HG02759 (cell line): Measurements from ENCODE around the gene ZCCHC10.
"Not testable (repeated sequence)": the region's sequence is repeated elsewhere in the genome, so short reads cannot be mapped to it uniquely, and the experiment has no call there.

Experiments
- ATAC-seq: cut with Tn5 transposase; IDR thresholded peaks from one replicate; pipeline ENCODE4 v1.9.1; 2021; ENCODE audit warnings: mild to moderate bottlenecking, moderate library complexity; ENCODE audit not compliant: unreplicated experiment

The ZCCHC10 gene

DNA sequence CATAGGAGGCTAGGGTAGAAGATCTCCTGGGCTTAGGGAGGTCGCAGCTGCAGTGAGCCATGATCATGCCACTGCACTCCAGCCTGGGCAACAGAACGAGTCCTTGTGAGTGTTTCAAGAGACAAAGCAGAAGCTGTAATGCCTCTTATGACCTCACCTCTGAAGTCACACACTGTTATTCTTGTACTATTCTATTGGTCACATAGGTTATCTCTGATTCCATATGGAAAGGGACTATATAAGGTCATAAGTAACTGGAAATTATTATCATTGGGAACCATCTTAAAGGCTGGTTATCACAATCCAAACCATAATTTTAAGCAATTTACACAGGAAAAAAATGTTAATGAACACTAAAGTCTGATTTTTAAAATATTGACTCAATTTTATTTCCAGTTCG, 45.1 kb downstream of the ZCCHC10 start:
- no peak for ATAC-seq

DNA sequence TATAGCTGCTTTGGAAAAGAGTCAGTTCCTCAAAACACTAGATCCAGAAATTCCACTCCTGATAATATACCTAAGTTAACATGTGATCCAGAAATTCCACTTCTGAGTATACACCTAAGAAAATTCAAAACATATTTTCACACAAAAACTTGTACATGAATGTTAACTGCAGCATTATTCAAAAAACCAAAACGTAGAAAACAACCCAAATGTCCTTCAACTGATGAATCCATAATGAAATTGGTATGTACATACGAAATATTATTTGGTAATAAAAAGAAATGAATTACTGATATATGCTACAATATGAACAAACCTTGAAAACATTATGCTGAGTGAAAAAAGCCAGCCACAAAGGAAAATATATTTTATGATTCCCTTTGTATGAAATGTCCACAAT, 46.4 kb downstream of the ZCCHC10 start:
- no peak for ATAC-seq

- ATAC-seq = no peak
Observed at GRCh38 chr5:132979367-132979940, 46.9 kb downstream of the ZCCHC10 start.

DNA sequence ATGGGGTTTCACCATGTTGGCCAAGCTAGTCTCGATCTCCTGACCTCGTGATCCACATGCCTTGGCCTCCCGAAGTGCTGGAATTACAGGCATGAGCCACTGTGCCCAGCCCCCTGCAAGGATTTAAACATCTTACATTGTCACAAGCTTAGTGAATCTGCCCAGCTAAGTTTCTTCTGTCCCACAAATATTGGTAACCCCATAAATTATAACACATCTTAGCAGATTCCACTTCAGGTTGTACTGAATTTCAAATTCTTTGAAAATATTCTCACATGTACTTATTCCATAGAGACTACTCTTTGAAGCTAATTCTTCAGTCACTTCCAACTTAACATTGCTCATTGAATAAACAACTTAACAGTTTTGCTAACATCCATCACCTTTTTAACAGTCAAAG, 49.5 kb downstream of the ZCCHC10 start:
- no peak for ATAC-seq

GRCh38 chr5:132972436-132972828, 53.9 kb downstream of the ZCCHC10 start:
- not testable (repeated sequence) for ATAC-seq

DNA sequence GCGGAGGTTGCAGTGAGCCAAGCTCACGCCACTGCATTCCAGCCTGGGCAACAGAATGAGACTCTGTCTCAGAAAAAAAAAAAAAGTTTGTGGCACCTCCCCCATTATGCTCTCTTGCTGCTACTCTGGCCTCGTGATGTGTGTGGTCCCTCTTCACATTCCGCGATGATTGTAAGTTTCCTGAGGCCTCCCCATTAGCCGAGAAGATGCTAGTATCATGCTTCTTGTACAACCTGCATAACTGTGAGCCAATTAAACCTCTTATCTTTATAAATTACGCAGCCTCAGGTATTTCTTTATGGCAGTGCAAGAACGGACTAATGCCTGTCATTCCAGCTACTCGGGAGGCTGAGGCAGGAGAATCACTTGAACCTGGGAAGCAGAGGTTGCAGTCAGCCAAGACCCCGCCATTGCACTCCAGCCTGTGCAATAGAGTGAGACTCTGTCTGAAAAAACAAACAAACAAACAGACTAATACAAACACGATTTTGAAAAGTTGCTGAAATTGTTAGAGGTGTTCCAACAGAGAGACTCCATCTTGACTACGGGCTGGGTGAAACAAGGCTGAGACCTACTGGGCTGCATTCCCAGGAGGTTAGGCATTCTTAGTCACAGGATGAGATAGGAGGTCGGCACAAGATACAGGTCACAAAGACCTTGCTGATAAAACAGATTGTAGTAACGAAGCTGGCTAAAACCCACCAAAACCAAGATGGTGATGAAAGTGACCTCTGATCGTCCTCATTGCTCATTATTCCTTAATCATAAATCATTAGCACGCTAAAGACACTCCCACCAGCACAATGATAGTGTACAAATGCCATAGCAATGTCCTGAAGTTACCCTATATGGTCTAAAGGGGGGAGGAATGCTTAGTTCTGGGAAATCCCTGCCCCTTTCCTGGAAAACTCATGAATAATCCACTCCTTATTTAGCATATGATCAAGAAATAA, 54.6 kb downstream of the ZCCHC10 start:
- no peak for ATAC-seq

GRCh38 chr5:132965120-132965519, 61.2 kb downstream of the ZCCHC10 start:
- no peak for ATAC-seq

DNA sequence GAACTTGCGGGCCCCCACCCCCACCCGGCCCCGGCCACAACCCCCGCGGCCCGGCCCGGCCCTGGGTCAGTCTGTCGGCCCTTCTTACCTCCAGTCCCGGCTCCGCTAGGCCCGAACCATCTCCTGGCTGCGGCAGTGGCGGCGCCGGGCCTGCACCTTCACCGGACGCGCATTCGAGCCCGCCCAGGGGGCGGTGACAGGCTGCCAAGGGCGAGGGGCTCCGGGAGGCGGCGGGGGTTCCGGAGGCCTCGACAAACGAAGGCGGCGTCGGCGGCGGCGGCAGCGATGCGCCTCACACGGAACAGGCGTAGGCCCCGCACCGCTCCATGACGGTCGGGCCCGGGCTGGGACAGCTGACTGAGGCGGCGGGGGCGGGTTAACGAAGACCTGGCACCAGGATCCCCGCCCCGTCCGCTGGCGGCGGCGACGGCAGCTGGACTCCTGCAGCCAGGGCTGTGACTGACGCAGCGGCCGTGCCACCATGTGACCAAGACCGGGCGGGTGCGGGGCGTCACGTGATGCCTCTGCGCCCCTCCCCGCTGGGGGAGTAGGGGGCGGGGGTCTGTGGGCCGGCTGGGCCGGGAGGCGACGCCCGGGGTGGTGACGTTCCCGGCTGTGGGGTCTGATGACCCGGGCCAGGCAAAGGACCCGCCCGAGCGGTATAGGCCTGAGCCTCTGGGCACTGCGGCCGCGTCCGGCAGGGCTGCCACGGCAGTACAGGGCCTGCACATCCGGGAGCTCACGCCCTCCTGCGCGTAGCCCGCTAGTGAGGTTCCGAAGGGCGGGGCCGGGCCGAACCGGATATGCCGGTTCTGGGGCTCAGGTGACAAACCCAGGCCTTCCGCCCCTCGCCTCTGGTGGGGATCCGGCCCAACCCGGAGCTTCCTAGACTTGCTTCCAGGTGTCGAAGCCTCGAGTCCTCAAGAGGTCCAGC, 62.9 kb downstream of the ZCCHC10 start, which contains the start of gene AFF4:
Gene AFF4 (minus strand): TSS at position 464 of the 934 bp plus-strand sequence. CDS start 26,445 bp downstream, outside the sequence.
- peak; percentile 96 for ATAC-seq

DNA sequence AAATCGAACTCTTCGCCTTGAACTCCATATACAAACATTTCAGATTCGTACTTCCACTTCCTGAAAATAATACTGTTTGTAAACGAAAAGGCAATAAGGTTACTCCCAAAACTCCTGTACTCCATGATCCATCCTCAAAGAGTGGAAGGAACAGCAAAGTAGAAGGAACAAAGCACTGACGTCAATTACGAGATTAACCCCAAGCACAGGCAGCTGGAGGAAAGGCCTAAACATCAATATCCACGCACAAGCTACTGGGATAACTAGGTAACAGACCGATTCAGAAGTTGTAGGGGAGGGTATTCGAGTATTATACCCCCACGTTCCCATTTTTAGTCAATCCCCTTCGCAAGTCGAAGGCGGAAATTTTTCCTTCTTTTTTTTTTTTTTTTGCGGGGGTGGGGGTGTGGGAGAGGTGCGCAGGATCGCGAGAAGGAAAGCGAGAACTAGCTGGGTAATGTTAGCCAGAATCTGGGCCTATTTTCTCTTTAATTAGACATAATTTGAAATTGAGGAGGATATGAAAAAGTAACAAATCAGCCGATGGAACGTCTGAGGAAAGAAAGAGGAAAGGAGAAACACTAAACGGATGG, 63.8 kb downstream of the ZCCHC10 start:
- ATAC-seq = no peak

DNA sequence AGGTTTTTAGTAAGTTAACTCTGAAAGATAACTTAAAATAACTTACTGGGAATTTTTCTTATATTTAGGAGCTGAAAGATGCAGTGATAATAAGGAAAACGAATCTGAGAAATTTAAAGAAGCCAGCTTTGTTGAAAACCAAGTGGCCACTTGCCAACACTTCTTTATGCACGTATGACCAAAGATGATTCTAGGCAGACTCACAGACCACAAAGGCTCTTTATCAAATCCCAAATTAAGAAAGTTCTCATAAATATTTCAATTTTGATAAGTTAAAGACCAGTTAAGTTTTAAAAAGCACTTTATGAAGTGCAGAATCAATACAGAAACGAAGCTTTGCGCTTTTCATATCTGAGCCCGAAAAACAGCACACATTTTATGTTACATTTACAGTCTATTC, 64.5 kb downstream of the ZCCHC10 start:
- no peak for ATAC-seq

DNA sequence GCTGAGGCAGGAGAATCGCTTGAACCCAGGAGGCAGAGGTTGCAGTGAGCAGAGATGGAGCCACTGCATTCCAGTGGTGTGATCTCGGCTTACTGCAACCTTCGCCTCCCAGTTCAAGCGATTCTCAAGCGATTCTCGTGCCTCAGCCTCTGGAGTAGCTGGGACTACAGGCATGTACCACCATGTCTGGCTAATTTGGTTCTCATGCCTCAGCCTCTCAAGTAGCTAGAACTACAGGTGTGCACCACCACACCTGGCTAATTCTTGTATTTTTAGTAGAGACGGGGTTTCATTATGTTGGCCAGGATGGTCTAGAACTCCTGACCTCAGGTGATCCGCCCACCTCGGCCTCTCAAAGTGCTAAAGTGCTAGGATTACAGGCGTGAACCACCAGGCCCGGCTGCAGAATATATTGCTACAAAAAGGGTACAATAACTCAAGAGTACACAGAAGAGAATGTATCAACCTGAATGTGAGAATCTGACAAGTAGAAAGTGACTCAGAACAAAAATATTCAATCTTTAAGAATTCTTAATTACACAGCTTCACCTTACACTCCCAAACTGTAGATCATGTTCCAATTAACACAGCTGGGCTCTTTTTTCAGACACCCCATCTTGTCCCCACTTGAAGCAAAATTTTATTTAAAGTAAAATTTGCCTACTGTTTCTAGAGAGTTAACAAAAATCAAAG, 65.1 kb downstream of the ZCCHC10 start:
- not testable (repeated sequence) for ATAC-seq

- ATAC-seq = not testable (repeated sequence)
Observed at GRCh38 chr5:132956166-132956799, 70.1 kb downstream of the ZCCHC10 start.

DNA sequence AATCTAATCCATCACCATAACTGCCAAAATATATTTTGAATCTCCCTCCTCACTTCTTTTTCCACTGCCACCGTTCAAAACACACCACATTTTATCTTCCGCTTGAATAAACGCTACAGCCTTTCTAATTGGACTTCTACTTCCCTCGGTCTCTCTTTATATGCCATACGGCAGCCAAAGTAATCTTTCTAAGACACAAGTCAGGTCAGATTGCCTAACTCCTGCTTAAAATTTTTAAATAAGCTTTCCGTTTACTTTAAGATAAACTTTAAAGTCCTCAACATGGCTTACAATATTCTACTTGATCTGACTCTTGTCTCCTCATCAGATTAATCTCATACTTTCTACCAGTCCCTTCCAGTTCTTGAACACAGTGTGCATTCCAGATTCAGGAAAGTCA, 72.6 kb downstream of the ZCCHC10 start:
- no peak for ATAC-seq

- ATAC-seq = no peak
Observed at GRCh38 chr5:132952829-132953228, 73.5 kb downstream of the ZCCHC10 start.

DNA sequence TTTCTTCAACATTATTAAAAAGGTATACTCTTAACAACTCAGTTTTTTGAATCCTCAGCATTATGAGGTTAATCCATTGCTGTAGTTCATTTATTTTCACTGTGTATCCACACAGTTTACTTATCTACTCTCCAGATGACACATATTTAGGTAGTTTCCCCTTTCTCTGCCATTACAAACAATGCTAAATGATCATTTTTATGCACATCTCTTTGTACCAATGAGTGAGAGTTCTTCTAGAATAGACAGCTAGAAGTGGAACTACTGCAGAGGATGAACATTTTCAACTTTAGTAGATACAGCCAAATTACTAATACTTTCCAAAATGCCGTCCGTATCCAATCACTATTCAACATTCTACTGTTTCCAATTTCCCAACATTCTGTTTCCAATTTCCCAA, 74.5 kb downstream of the ZCCHC10 start:
- no peak for ATAC-seq

DNA sequence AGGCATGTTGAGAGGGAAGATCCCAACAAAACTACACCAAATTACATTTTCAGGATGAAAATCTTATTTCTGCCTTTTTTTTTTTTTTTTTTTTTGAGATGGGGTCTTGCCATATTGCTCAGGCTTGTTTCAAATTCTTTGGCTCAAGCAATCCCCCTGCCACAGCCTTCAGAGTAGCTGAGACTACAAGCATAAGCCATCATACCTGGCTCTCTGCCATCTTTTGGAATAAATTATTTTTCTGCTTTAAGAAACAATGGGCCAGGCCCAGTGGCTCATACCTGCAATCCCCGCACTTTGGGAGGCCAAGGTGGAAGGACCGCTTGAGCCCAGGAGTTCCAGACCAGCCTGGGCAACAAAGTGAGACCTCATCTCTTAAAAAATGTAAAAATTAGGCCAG, 77.2 kb downstream of the ZCCHC10 start:
- no peak for ATAC-seq

- ATAC-seq = no peak
Observed at GRCh38 chr5:132947671-132948070, 78.7 kb downstream of the ZCCHC10 start.
